NCI-H2081 treated with DMSO at 0.1 percent for 48 hours (cell line): ENCODE data around the gene TTLL11.

Source experiments
- DNase-seq: peaks from one replicate; lab custom pipeline; 2025; lab: John Stamatoyannopoulos, UW

The TTLL11 gene

DNA sequence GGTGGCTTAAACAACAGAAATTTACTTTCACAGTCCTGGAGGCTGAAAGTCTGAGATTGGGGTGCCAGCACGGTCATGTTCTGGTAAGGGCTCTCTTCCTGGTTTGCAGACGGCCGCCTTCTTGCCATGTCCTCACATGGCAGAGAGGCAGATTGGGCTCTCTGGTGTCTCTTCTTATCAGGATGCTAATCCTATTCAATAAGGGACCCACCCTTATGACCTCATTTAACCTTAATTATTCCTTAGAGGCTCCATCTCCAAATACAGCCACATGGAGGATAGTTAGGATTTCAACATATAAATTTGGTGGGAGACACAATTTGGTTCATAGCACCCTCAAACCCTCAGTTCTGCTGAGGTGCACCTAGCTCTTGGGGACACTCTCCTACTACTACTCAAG is 261.2 kb downstream of the TTLL11 start:
- DNase-seq: no peak

DNA sequence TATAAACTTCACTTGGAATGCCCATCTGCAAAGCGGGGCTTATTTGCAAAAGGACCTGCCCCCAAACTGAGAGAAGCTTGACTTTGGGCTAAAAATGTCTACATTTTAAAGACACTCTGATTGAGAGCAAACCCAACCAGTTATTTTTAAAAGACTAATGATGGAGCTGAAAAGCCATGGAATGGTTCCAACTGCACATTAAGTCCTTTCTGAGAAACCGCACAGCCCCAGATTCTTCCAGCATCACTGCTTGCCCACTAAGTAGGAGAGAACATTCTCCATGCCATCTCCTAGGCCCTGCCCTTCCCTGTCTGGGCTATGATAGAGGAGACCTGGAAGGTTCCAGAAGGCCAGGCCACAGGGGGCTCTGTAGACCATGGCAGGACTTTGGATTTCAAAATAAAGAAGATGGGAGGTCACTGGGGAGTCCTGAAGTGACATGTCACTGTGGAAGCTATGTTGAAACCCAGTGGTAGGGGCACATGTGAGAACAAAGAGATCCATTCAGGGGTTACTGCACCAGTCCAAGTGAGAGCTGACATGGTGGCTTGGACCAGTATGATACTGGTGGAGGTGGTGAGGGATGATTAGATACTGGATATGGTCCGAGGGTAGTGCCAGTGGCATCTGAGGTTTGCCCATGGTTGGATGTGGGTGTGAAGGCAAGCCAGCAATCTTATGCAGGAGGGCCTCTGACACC is 262.5 kb downstream of the TTLL11 start:
- no peak for DNase-seq

DNA sequence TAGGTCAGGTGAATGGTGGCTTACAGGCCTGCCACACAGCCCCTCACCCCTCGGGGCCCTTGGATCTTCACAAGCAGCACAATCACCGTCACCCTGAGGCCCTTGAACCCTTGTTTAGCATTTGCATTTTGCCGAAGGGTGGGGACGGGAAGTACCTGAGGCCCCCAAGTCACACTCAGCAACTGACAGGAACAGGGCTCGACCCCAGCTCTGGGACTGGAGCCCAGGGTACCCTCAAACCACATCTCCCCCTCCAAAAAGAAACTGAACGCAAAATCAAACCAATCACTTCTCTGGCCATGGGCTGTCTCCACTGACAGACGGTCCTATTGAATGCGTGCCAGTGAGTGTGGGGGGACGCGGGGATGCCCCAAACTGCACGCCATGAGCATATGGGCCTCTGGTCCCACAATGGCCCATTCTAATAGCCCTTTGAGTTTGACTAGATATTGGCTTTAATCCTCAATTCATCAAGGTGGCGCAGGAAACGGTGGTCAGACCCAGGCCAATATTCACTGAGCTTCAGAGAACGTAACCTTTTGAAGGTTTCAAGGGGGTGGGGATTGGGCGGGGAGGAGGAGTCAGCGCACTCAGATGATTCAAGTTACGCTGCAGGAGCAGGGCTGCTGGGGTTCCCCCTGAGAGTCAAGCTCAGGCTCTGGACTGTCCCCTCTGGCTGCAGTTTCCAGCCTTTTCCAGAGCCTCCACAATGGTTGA is 265.7 kb downstream of the TTLL11 start:
- no peak for DNase-seq

DNA sequence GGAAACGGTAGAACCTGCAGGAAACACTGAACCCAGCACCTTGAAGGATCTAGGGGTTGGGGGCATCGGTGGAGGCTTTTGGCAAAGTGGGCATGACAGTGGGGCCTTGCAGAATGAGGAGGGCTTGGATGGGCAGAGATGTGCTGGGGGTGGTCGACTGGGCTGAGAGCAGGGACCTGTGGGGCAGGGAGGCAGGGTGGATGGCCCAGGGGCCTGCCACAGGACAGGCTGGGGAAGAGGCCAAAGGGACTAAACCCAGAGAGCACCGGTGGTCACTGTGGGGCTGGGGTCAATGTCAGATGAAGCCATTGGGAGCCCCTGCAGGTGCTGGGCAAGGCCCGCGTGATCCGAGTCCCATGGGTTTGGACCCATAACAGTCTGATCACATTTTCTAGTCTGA is 266.4 kb downstream of the TTLL11 start:
- DNase-seq: no peak

DNA sequence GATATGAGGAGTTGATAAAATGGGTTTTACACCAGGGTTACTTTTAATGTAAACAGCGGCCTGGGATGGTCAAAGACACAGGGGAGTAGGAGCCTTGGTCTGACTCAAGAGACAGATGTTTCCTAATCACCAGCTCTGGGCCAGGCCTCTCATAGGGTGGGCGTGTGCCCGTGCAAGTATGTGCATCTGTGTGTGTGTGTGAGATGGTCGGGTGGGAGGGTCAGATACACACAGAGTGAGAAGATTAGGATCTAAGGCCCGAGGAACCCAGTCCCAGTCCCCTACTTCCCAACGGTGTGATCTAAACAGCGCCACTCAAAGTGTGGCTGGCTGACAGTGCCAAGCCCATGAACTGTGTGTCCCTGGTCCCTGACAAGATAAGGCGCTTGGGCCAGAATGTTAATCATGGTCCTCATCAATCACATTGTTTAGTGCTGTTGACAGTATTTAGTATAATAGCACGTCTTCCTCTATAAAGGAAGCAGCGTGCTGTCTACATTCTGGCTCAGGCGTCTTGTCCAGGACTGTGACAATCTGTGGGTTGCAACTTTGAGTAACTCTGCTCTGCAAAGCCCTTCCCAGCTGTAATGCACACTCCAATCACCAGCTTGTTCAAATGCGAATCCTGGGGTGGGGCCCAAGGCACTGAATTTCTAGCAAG is 267.9 kb downstream of the TTLL11 start:
- DNase-seq: no peak

DNA sequence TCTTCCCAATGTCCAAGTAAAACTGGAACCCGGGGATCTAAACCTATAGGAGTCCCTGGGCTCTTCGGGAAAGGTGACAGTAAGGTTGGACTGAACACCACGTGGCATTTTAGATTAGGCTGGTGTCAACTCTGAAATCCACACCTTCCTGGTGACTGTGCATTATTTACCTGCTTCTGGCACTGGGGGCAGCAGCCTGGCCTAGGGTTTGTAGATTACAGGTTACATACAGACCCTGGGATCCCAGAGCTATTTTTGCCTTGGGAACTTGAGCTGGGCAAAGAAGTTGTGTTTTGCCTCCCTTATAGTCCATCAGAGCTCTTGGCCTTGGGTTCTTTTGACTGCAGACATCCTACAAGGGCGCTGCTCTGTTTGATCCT is 268.5 kb downstream of the TTLL11 start:
- no peak for DNase-seq

DNA sequence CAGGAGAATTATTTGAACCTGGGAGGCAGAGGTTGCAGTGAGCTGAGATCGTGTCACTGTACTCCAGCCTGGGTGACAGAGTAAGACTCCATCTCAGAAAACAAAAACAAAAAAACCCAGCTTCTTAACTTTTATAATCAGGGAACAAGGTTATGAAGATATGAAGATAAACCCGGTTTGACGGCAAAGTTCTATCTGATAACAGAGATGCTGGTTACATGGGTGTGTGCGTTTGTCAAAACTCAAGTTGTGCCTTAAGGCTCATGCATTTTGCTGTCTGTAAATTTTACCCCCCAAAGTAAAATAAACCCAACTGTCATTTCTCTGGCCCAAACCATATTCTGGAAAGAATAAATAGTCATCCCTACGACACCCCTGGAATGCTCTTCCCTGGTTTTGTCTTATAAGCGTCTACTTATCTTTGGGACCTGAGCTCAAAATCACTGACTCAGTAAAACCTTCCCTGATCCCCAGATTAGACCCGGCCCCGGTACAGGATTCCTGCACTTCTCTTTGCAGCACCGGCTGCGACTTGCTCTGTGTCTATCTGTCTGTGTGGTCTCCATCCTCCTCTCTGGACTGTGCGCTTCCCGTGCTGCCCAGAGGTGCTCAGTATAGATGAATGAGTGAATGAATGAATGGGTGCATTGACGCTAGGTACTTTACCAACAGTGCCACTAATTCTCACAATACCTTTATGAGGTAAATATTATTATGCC is 269.5 kb downstream of the TTLL11 start:
- no peak for DNase-seq

DNA sequence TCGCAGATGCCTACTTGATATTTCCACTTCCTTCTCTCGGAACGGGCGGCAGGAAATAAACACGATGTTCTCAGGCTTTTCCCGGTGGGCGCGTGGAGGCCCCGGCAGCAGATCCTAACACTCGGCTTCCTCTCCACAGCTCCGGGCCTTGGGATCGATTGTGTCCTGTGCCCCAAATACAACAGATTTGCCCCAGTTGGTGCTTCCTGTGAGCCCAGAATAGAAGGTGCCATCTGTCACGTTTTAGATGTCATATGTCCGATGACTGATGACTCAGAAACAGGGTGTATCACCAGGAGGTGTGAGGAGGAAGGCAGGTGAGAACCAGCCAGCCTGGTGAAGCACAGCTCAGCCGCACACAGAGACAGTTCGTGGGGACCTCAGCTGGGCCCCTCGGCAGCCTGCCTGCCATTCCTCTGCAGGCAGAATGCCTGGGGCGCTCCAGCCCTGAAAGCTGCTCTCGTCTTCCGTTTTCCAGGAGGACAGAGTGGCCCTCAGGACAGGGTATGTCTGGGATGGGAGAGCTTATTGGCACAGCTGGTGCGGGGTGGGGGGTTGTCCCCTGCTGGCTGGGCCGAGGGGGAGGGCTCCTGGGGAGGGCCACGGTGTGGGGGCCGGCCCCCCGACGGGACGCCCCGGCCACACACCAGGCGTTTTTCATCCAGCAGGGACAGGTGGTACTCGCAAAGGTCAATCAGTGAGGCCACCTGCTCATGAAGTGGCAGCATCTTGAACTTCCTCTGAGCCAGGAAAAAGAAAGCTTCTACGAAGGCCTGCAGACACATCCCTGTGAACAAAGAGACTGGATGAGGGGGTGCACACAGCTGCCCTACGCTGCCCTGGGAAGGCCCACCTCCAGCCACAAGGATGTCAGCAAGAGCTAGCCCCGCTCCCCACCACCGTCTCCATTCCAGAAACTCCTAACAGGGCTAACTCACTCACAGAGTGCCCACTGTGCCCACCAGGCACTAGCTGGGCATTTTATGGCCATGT is 270.7 kb downstream of the TTLL11 start:
- no peak for DNase-seq

DNA sequence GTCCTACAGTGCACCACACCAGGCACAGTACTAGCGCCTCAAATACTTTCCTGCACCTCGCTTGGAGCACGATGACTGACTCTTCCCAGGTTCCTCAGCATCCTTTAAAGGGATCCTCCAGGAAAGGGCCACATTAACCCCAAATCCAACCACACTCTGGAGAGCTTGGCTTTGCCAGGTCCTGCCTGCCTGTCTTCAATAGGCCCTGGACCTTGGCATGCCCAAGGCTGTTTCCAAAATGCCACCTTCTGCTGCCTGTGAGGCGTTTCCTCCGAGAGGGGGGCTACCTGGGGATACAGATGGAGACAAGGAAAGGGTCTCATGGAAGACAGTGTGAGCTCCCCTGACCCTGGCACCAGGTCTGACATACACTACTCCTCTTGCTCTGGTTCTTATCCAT is 271.8 kb downstream of the TTLL11 start:
- DNase-seq: no peak

DNA sequence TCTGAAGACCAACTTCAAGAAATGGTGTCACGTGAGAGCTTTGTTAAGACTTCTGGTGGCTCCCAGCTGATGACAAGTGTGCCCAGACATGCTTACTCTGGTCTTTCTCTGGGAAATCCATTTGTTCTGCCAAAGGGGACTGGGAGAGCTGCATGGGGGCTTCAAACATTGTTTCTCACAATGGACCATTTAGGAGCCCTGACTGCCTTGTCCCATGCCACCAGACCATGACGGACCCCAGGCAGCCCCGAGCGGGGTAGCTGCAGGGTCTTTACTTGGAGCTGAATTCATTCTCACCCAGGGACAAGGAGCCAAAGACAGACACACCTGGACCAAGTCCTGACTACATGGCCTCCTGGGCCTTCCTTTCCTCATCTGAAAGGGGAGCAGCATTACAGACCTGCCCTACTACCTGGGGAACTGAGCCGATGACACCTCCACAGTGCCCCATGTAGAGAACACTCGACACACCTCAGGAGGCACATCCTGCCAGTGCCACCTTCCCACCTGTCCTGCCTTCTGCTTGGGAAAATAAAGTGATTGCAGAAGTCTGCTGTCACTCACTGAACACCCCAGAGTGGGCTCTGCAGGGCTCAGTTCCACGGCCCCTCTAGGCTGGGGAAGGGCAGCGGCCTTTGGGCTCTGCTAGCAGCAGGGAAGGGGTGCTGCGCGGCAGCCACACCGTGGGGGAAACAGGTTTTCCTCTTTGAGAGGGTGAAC is 272.7 kb downstream of the TTLL11 start:
- no peak for DNase-seq

DNA sequence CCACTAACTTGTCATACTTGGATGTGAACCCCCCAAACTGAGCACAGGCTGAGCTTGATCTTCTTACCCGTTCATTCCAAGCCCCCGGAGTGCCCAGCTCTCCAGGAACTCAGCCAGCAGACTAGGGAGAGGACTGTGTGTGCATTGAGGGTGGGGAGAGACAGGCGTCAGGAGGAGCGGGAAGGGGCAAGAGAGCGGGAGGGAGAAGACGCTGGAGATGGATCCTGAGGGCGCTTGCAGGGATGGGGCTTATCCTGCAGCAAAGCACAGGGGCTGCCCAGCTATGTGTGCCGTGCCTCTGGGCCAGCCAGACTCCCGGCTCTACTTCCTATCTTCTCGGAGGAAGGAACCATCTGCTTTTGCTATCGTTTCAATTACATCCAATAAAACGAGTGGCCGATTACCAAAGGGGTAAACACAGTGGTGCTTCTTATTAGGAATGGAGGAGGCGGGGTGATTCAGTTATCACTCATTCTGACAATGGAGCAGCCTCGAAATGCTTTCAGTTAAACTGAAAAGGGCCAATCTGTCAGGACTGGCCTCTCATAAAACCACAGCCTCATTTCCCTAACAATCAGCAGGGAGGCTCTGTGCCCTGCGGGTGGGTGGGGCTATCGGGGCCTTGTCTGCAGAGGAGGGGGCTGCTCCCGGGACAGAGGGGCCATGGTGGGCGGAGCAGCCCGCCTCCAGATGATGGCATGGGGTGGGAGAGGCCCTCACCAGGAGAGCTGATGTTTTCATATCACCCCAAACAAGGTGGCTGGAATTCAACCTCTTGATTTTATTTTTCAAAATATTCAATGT is 273.5 kb downstream of the TTLL11 start:
- DNase-seq: no peak

DNA sequence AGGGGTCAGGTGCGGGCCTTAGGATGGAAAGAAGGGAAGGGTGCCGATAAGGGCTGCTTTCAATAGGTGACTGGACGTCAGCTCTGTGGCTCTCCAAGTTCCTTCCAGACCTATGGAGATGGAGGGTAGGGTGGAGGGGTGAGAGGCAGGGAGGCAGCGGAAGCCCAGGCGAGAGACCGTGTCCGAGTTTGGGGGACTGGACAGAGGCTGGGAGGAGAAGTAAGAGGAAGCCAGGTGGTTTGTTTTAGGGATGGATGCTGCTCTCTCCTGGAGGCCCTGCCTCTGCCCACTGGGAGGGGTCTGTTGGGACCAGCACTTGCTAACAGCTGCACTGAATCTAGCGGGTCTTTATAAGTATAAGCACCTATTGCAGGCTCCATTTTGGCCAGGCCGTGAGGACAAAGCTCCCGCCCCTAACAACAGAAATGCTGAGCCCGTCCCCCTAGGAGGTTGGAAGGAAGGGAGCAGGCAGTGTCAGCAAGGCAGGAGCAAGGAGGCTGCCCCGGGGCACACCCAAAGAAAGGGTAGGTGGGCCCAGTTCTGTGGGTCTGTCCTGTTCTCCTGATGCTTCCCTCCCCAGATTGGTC is 274.2 kb downstream of the TTLL11 start:
- DNase-seq: no peak

DNA sequence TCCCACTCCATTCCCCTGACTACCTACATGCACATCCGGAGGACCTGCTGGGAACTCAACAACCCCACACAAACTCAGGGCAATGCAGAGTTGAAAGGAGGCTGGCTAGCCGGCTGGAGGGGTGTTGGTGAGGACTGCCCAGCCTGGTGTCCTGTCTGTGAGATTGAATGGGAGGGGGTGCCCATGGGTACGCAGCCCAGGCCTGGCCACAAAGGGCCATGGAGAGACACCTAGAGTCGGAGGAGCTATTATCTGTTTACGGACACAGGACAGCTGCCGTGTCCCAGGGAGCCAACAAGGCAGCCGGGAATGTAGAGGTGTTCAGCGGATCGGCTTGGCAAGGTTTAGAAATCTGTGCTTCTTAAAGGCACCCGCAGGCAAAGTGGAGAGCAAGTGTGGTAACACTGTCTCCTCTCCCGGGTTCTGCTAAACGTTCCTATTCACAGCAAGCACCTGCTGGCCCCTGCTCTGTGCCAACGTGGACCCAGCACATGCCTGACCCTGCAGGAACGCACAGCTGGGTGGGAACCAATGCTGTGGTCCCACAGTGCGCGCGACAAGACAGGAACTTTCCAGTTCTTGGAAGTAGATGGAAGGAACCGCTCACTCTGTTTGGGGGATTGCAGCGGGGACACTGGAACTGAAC is 275.0 kb downstream of the TTLL11 start:
- no peak for DNase-seq

DNA sequence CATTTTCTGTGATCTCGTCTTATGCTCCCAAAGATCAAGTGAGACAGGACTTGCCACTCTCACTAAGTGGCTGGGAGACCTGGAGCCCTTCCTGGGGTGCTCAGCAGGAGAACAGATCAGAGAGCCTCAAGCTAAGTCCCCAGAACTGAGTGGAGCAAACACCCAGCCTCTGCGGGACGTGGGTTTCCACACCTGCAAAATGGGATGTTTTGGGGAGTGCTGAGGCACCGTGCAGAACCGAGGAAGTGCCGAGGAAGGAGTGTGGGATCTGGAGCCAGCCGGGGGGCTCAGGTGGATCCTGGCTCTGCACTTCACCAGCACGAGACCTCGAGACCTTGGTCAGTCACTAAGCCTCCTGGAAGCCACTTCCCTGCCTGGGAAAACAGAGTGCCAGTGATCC is 275.6 kb downstream of the TTLL11 start:
- no peak for DNase-seq

DNA sequence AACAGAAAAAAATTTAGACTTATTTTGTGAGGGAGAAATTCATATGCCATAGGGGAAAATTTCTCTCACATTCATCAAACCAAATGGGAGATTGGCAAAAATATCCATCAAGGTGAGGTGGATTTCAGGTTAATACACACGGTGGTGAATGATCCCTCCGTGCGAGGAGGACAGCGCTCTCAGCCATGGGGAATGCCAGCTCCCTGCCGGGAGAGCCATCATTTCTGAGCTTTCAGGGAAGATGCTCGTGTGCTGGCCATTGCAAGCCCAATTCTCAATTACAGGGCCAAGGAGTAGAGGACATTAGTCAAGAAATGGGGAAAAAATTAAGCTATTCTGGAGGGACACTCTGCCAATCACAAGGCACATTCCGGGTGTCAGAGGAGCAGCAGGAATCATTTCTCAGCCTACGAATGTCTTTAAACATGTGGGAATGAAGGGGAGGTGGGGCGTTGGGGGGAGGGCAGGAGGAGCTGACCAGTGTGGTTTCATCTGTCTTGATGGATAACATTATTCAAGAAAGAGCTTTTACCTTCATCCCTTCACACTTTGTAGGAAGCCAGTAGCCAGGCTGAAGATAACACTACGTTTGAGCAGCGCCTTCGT is 276.2 kb downstream of the TTLL11 start:
- no peak for DNase-seq

DNA sequence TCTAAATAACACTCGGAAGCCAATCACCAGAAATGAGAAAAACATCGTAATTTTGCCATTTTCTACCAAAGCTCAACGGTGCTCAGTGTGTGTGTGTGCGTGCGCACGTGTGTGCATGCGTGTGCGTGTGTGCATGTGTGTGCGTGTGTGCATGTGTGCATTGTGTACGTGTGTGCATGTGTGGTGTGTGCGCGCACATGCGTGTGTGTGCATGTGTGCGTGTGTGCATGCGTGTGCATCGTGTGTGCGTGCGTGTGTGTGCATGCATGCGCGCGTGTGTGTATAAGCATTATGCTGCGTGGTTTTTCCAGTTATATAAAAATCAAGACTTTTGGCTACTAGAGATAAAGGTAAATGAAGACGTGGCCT is 276.7 kb downstream of the TTLL11 start:
- no peak for DNase-seq

DNA sequence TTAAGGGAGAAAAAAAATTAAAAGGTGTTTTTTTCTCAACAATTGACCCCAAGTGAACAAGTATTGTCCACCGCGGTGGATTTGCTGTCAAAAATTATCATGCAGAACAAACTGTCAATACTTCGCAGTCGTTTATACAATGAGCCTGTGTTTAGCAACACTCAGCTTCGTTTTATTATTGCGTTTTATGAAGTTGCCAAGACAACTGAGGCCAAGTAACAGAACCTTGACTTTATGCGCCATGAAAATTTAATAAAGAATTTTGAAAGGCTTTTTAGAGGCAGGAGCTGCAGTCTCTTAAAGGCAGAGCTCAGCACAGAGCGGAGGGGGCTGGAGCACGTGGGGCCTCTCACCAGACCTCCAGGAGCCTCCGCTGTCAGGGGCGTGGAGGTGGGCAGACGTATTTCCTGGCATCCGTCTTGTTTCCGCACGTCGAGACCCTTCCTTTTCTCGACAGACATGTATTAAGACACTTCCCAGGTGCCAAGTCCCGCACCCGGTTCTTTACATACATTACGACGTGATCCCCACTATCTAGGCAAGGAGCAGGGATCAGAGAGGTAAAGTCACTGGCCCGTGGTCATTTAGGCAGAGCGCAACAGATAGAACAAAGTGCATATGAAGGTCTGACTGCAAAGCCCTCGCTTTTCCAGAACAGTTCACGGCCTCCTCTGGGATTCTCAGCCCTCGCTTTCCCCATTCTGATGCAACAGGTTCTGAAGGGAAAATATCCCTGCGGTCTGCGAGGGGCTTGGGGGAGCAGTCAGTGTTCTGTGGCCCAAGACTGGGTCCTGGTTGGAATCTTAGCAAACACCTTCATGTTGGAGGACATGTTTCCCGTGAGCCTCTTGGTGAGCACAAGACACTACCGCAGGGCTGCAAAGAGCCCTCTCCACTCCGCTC is 277.3 kb downstream of the TTLL11 start:
- DNase-seq: no peak

DNA sequence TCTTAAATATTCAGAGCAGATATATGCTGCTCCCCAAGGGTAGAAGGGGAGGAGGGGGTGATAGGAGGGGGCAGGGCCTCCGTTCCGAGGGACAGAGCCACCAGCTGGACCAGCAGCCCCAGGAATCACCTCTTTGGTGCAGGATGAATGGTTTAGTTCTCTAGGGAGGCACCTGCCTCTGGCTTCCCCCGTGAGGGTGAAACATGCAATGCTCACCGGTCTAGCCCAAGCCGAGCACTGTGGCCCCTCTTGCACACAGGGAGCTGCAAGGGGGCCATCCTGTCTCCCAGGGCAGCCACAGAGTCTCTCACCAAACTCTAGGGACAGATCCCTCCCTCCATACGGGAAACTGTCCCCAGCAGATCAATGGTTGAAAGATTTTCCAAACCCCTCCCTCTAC is 278.0 kb downstream of the TTLL11 start:
- DNase-seq: no peak
